Measurements from ENCODE around the gene PNPLA3.
"Not testable (repeated sequence)": the region's sequence is repeated elsewhere in the genome, so short reads cannot be mapped to it uniquely, and the experiment has no call there.

The PNPLA3 gene

GRCh38 chr22:43889201-43889859 is 34.3 kb upstream of the PNPLA3 start:
- H3K27ac ChIP-seq: no peak overlapping the region

GRCh38 chr22:43889860-43890253 is 33.7 kb upstream of the PNPLA3 start:
- DNase-seq (ENCODE audit: low read depth, low spot score): no peak
- no peak overlapping the region for H3K27ac ChIP-seq

More at GRCh38 chr22:43889201-43889859, 34.3 kb upstream of the PNPLA3 start:
- no peak for DNase-seq (ENCODE audit: low read depth, low spot score)

- H3K27ac ChIP-seq: no peak overlapping the region
- DNase-seq (ENCODE audit: low read depth, low spot score): no peak
Measured at GRCh38 chr22:43890901-43891331, 32.7 kb upstream of the PNPLA3 start.

GRCh38 chr22:43891360-43892182 is 32.0 kb upstream of the PNPLA3 start, which contains the start of gene PNPLA5:
TSS of gene PNPLA5 (minus strand) at chr22:43892013. CDS start at chr22:43891880, 133 bp downstream.
- no peak for DNase-seq (ENCODE audit: low read depth, low spot score)
- no peak within 1 kb of the TSS for H3K27ac ChIP-seq

GRCh38 chr22:43892183-43892894 is 31.3 kb upstream of the PNPLA3 start:
- DNase-seq (ENCODE audit: low read depth, low spot score): no peak
- no peak overlapping the region for H3K27ac ChIP-seq

- DNase-seq (ENCODE audit: low read depth, low spot score): no peak
- H3K27ac ChIP-seq: no peak overlapping the region
Measured at GRCh38 chr22:43893266-43893665, 30.3 kb upstream of the PNPLA3 start.

GRCh38 chr22:43894122-43894521 is 29.5 kb upstream of the PNPLA3 start:
- DNase-seq (ENCODE audit: low read depth, low spot score): no peak
- no peak overlapping the region for H3K27ac ChIP-seq

- no peak for DNase-seq (ENCODE audit: low read depth, low spot score)
- no peak overlapping the region for H3K27ac ChIP-seq
Measured at GRCh38 chr22:43895986-43896645, 27.5 kb upstream of the PNPLA3 start.

GRCh38 chr22:43897751-43898261 is 25.8 kb upstream of the PNPLA3 start:
- peak; percentile 54 for DNase-seq (ENCODE audit: low read depth, low spot score)
- H3K27ac ChIP-seq: no peak overlapping the region

GRCh38 chr22:43900206-43900605 is 23.4 kb upstream of the PNPLA3 start:
- no peak for DNase-seq (ENCODE audit: low read depth, low spot score)
- H3K27ac ChIP-seq: no peak overlapping the region

GRCh38 chr22:43901976-43902643 is 21.5 kb upstream of the PNPLA3 start:
- DNase-seq (ENCODE audit: low read depth, low spot score): no peak
- peak overlapping the region; percentile 29 for H3K27ac ChIP-seq

- not testable (repeated sequence) for DNase-seq (ENCODE audit: low read depth, low spot score); H3K27ac ChIP-seq
Measured at GRCh38 chr22:43903033-43903432, 20.6 kb upstream of the PNPLA3 start.

GRCh38 chr22:43904412-43904811 is 19.2 kb upstream of the PNPLA3 start:
- DNase-seq (ENCODE audit: low read depth, low spot score): not testable (repeated sequence)

GRCh38 chr22:43905681-43906080 is 17.9 kb upstream of the PNPLA3 start:
- DNase-seq (ENCODE audit: low read depth, low spot score): no peak
- H3K27ac ChIP-seq: no peak overlapping the region

More at GRCh38 chr22:43904412-43904811, 19.2 kb upstream of the PNPLA3 start:
- not testable (repeated sequence) for H3K27ac ChIP-seq

- no peak overlapping the region for H3K27ac ChIP-seq
- DNase-seq (ENCODE audit: low read depth, low spot score): no peak
Measured at GRCh38 chr22:43909708-43910107, 13.9 kb upstream of the PNPLA3 start.

GRCh38 chr22:43910178-43910695 is 13.4 kb upstream of the PNPLA3 start:
- no peak for DNase-seq (ENCODE audit: low read depth, low spot score)
- H3K27ac ChIP-seq: no peak overlapping the region

- no peak for DNase-seq (ENCODE audit: low read depth, low spot score)
- no peak overlapping the region for H3K27ac ChIP-seq
Measured at GRCh38 chr22:43911351-43911750, 12.3 kb upstream of the PNPLA3 start.

GRCh38 chr22:43917521-43917920 is 6.1 kb upstream of the PNPLA3 start:
- H3K27ac ChIP-seq: no peak overlapping the region
- no peak for DNase-seq (ENCODE audit: low read depth, low spot score)

All from epithelial cell of prostate (primary cell).